HG03060 (cell line): ENCODE data around the gene BARX1.
"Not testable (repeated sequence)": the region's sequence is repeated elsewhere in the genome, so short reads cannot be mapped to it uniquely, and the experiment has no call there.

Source experiments
- ATAC-seq: cut with Tn5 transposase; IDR thresholded peaks from one replicate; pipeline ENCODE4 v1.9.1; 2021; ENCODE audit warnings: low read depth, moderate number of reproducible peaks; ENCODE audit not compliant: unreplicated experiment

The BARX1 gene

DNA sequence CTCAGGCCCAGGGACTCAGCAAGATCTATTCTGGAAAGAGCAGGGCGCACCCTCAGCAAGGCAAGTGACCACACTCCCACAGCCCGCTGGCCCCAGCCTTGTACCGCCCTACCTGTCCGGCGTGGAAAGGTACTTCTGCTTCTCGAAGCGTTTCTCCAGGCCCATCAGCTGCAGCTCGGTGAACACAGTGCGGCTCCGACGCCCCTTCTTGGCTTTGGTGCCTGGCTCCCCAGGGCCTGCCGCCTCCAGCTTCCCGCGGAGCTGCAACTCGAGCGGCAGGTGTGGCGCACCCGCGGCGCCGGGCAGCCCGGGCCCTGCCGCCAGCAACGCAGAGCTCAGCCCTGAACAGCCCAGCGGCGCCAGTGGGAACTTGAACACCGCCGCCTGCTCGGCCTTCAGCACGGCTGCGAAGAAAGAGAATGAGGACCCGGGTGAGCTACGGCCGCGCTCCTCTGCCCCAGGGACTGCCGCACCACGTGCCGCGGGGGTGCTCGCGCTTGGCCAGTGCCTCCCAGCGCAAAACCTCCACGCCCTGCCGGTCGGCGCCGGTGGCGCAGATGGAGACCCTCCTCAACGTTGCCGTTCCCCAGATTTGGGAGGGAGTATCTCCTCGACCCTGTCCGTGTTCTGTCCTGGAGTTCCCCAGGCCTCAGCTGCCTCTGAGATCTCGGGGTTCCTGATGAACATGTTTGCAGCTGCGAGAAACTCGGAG is 2.2 kb downstream of the BARX1 start:
- no peak for ATAC-seq

DNA sequence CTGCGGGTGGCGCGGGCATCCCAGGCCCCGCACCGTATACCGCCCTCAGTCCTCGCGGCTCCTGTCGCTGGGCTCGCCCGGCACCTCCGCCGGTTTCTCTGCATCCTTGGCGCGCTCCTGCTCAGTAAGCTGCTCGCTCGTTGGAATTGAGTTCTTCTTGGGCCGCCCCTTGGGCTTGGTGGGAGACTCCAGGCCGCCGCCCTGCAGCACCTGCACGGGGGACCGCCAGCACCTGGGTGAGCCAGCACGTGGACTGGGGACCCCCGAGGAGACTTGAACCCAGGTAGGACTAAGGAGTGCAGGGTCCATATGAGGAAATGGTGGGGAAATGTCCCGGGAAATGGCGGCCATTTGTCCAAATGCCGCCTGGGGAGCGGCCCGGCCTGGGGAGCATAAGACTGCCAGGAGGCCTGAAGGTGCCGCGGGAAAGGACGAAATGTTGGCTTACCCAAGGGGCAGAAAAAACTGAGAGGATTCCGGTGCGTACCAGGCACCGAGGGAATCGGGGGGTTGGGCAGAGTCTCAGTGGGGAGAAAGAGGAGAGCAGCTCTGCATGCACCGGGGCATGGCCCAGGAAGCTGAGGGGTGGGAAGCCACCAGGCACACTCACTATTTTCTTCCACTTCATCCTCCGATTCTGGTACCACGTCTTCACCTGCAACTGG is 2.9 kb downstream of the BARX1 start:
- no peak for ATAC-seq

DNA sequence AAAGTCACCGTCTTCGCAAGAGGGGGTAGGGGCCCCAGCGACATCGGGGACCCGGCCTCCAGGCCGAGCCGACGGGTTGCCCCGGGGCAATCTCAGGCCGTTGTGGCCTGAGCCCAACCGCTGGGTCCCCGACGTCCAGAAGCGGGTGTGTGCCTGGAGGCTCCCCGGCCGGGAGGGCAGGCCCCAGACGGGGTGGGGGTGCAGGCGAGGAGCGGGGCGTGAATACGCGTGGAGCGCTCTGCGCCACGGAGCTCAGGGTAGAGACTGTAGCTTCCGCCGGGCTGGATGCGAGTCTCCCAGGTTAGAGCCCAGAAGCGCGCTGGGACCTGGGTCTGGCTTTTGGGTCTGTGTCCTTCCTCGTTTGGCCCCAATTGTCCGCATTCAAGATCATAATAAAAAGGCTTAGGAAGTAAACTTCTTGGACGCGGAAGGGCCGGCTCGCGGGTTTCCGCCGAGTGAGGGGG is 3.5 kb downstream of the BARX1 start:
- no peak for ATAC-seq

DNA sequence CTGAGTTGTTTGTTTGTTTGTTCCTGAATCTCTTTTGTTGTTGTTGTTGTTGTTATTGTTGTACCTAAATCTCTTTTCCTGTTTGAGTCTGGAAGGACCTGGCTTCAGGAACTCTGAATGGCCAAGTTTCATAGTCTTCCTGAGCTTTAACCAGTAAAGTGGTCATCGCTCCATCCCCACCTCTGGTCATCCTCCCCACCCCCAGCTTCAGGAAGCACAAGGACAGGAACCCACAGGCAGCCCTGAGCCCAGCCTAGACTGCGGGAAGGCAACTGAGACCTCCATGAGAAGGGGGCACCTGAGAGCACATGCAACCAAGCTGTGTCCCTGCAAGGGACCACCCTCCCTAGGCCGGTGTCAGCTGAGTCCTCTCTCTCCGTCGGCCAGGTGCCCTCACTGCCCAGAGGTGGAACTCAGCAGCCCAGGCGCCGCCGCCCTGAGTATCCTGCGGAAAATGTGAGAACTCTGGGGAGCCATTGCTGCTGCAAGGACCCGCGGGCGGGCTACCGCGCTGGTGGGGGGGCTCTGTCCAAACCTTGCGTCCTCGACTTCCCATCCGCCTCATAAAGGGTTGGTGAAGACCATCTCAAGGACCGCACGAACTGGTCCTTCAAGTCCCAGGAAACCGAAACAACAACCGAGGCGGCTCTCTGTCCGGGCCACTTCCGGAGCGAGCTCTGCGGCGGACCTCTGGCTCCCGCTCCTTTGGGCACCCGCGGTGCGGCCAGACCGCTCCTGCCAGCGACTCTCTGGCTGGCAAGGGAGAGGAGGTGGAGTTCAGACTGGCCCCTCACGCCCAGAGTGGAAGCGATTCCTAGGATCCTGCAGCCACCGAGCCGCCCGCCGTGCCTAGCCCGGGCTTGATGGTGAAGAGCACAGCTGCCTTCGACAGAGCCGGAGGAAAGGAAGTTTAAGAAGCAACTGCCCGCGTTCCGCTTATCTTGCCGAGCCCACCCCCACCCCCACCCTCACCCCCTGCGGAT is 4.2 kb downstream of the BARX1 start:
- ATAC-seq = no peak

DNA sequence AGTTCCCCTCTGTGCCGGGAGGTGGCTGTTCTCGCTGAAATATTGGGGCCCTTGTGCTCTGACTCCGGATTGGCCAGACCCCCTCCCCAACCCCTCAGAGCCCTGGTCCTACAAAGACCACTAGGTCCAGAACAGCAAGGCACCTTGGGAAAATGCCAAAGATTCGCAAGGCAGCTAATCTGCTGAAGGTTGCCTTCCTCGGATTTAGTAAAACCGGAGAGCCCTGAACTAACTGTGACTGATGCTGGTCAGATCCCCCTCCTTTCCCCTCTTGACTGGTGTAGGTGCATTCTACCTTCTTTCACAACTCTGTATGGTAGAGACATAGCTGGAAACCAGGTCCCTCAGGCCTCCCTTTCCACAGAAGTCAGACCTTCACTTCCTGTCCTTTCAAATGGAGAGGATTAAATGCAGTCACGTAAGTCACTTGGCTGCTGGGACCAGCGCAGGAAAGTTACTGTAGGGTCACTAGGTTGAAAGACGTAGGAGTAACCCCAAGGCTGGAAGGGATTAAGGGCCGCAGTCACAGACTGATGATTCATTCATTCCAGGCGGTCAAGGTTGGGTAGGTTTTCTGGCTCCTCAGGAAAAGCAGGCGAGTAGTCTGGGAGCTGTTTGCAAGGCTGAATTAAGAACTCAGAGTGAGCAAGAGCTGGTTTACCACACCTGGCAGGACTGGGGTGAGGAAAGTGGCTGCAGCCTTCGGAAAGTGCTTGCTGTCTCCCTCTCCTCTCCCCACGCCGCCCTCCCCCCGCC is 5.3 kb downstream of the BARX1 start:
- ATAC-seq = no peak

DNA sequence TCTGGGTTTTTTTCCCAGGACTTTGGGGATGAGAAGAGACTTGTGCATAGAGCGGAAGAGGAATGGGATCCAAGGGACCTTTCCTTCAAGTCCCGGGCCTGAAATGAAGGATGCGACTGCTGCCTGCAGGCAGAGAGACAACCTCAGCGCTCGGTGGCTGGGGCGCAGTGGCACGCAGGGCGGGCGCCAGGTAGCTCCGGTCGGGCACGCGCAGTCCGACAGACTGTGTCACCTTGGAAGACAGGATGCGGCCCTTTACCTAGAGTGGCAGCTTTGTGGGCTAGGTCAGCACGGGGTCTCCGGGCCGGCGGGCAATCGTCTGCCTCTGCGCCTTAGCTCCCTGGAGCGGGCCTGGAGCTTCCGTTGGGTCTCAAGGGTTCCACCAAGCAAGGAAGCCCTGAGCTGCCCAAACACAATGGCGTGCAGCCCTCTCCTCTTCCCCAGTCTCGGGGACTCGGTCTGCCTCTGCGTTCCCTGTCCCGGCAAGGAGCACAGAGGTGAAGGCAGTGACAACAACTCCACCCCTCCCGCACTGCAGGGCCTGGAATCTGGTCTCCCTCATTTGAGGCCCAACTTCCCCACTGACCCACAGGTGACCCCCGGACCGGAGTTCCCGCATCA is 6.0 kb downstream of the BARX1 start:
- ATAC-seq = no peak

DNA sequence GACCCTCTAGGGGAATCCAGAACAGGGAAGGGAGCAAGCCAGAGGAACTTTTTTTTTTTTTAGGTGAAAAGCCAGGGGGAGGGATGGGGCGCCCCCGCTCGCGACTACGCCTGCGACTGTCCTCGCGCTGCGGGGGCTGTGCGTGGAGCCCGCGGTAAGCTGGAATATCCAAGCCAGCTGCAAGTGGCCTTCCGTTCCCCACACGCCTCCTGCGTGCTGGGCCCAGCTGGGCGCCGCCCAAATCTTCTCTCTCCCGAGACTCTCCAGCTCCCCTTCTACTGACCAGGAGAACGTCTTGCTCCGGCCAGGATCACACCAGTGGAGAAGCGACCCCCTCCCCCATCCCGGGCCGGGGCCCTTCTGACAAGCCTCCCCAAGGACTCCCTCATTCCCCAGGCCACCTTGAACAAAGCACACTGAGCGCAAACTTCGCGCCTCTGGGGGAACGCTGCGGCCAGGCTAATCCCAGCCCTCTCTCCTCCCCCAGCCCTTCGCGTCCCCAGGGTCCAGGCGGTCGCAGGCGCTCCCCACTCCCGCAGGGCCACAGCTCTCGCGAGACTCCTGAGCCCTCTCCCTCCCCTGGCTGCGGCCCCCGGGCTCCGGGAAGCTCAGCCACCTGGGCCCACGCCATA is 6.6 kb downstream of the BARX1 start:
- ATAC-seq = no peak

DNA sequence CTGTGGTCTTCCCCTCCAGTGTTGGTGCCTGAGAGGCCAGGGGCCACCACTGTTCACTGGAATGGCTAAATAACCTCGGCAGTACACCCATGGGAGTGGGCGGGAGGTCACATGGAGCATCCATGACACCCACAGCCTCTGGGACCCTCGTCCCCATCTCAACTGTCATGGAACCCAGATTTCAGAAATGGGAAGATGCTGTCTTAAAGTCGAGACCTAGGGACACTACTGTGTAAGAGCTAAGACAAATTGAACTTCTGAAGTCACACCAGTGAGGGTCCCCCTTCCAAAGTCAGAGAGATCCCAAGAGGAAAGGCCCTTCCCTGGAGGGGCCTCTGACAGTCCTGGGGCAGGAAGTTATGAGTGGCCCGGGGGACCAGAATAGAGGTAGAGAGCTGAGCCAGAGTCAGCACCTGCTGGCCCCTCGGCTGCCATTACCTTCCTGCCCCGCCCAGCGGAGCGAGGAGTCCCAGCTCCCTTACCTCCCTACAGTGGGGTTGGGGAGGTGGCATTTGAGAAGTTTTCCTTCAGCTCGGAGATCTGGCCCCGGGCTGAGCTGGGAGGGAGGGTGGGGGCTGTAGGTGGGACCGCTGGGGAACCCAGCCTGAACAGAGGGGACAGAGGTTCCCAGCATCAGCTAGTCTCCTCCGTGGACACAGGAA is 7.6 kb downstream of the BARX1 start:
- no peak for ATAC-seq

DNA sequence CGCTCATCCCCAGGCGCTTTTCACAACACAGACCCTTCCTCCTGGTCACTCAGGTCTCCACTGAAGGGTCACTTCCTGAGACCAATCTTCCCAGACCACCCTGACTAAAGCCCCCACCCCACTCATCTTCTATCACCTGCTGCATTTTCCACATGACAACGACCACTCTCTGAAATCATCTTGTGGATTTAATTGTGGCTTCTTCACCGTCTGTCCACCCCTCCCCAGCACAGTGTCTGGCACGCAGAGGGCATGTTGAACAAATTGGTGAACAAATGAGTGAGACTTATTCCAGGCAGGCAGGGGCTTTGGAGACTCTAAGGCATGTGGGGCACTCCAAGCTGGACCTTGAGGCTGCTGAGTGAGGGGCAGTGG is 8.8 kb downstream of the BARX1 start:
- no peak for ATAC-seq

DNA sequence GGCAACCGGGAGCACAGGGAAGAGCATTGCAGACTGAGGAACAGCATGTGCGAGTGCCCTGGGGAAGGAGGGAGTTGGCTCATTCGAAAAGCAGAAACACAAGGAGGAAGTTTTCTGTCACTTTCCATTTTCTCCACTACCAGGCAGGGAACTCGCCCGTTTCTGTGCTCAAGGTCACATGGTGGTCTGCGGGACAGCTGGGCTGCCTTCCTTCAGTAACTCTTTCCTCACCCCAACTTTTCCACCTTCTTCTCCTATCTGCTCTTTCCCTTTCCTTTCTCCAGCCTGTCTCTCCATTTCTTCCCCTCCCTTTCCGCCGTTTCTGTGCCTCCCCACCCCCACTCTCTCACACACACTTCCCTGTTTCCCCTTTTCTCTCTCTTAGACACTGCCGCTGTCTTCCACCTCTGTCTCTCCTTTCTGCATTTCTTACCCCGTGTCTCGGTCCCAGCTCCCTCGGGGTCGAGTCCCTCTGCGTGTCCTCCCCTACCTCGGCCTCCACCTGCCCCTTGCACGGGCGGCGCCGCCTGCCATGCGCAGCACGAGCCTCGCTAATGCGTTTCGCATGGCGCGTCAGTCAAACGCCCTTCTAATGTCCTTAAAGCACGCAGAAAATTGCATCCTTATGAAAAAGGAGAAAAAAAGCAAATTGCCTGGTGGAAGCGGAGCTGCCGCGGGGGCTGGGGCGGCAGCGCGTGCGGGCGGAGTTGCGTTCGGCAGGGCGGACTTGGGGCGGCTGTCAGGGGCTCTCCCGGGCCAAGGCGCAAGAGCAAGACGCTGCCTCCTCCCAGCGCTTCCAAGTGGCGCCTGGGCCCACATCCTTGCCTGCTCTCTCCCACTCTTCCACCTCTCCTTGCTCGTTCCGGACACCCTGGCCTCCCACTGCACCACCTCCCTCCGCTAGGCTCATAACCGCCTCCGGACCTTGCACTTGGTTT is 9.5 kb downstream of the BARX1 start:
- no peak for ATAC-seq

DNA sequence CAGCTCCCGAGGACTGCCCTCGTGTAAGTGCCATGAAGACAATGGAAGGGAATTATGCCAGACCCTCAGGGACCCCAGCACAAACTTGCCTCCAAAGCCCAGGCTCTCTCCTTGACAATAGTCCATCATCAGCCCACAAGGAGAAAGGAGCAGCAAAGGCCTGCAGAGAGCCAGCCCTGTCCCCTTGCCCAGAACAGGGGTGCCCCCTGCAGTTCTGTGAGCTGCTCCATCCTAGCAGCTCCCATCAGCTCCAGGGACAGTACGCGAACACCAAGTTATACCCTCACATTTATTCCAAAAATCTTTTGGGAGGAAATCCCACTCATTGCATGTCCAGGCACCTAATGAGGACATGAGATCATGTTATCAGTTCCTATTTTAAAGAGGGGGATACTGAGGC is 11.1 kb downstream of the BARX1 start:
- no peak for ATAC-seq

DNA sequence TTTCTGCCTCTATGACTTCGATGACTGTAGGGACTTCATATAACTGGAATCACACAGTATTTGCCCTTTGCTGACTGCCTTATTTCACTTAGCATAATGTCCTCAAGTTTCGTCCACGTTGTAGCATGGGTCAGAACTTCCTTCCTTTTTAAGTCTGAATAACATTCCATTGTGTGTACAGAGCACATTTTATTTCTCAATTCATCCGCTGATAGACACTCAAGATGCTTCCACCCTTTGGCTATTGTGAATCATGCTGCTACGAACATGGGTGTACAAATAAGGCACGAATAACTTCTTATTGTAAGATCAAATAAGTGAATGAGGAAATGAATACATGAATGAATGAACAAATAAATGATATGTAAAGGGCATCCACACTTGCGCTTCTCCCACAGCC is 13.0 kb downstream of the BARX1 start:
- no peak for ATAC-seq

DNA sequence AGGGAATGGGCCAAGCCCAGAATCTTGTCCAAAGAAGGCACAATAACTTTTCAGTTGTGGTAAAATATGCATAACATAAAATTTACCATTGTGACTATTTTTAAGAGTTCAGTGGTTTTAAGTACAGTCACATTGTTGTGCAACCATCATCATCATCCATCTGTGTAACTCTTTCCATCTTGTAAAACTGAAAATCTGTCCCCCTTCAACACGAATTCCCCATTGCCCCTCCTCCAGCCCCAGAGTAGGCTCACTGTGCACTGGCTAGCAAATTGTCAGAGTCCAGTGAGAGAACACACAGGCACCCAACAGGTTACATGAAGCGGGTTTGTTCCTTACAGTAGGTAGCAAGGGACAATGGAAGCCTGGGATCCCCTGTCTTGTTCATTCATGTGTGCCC is 13.7 kb downstream of the BARX1 start:
- no peak for ATAC-seq

DNA sequence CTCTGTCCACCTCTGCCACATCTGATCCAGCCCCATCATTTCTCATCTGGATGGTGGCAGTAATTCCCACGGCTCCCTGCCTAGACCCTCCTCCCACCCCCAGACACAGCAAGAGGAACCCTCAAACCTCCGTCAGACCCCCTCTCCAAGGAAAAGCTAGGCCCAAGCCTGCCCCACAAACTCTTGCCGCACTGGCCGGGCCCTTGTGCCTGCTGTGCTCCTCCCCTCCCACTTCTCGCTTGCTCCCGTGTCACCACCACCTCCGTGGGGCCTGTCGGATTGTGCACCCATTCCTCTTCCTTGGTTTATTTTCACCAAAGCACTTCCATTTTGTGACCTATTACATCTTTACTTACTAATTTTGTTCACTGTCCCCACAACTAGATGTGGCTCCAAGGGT is 14.2 kb downstream of the BARX1 start:
- ATAC-seq = no peak

DNA sequence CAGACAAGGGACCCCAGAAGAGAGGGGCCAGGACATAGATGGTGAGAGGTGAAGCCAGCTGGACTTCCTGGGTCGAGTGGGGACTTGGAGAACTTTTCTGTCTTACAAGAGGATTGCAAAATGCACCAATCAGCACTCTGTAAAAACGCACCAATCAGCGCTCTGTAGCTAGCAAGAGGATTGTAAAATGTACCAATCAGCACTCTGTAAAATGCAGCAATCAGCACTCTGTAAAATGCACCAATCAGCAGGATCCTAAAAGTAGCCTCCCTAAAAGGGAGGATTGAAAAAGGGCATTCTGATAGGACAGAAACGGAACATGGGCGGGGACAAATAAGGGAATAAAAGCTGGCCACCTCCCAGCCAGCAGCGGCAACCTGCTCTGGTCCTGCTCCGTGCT is 15.6 kb downstream of the BARX1 start:
- not testable (repeated sequence) for ATAC-seq

DNA sequence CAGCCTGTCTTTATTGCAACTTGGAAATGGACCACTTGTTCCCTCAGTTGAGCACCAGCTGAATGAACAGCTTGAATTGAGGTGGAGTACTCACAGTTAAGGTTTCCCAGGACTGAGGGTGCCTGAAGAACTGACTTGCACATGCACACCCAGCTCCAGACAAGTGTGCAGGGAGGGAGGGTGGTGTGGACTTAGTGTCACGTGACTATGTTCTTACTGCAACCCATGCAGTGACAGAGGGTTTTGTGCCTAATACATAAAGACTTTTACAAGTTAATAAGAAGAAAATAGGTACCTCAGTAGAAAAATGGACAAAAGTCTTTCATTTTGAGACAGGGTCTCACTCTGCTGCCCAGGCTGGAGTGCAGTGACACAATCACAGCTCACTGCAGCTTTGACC is 18.0 kb downstream of the BARX1 start:
- ATAC-seq = no peak

DNA sequence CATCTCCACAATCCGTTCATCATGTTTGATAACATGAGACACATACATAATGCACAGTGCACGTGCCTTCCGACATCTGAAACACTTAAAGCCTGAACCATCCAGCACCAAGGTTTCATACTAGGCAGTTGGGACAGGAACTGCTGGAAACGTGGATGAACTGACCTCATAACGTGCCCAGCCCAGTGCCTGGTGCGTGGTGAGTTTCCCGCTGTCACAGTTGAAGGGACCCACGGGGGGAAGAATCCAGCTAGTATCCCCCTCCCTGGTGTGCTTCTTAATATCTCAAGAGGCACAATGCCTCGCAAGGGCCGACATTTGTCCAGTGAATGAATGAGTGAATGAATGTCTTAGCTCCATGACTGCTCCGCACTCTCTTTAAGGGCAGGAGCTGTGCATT is 23.2 kb downstream of the BARX1 start:
- no peak for ATAC-seq

DNA sequence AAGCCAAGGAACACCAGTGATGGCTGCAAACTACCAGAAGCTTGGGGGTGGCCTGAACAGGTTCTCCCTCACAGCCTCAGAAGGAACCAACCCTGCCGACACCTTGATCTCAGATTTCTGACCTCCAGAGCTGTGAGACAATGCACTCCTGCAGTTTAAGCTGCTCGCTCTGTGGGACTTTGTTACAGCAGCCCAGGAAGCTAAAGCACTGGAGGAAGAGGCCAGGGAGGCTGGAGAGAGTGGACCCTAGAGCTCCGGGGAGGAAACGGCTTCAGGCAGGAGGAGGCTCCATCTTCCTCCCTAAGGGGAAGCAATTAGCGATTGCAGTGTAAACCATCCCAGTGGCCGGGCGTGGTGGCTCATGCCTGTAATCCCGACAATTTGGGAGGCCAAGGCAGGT is 25.1 kb downstream of the BARX1 start:
- no peak for ATAC-seq
